Testis (tissue), 2 donors: ENCODE measurements around the gene TNFAIP3.

Experiments
- CTCF ChIP-seq, 3 experiments: fragments of 450-650 bp in 2 of 3; fragments of 200-600 bp in 1 of 3; sonication (generic) in 1 of 3; IDR thresholded peaks; one replicate each; pipeline ENCODE4 v1.5.1; 2016 to 2019; ENCODE audit warnings: antibody characterized with exemption in 3 of 3, mild to moderate bottlenecking in 2 of 3, moderate library complexity in 1 of 3
- POLR2A ChIP-seq: fragments of 450-650 bp; IDR thresholded peaks from one replicate; pipeline ENCODE4 v1.6.1; 2017; ENCODE audit warnings: antibody characterized with exemption, mild to moderate bottlenecking, moderate library complexity

GRCh38 chr6:137900815-137901214, 33.8 kb downstream of the TNFAIP3 start:
- TF ChIP-seq CTCF (IDR thresholded peaks at IDR 0.05) (no peak), POLR2A (no peak)
